ENCODE results near the gene EXOC2.

The EXOC2 gene

DNA sequence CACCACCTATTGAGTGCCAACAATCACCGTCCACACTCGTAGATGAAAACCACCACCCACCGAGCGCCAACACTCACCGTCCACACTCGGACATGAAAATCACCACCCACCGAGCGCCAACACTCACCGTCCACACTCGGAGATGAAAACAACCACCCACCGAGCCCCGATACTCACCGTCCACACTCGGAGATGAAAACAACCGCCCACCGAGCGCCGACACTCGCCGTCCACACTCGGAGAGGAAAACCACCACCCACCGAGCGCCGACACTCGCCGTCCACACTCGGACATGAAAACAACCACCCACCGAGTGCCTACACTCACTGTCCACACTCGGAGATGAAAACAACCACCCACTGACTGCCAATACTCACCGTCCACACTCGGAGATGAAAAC lies 172.1 kb downstream of the EXOC2 start:
- DNase-seq (ENCODE audit: low read depth): no peak

DNA sequence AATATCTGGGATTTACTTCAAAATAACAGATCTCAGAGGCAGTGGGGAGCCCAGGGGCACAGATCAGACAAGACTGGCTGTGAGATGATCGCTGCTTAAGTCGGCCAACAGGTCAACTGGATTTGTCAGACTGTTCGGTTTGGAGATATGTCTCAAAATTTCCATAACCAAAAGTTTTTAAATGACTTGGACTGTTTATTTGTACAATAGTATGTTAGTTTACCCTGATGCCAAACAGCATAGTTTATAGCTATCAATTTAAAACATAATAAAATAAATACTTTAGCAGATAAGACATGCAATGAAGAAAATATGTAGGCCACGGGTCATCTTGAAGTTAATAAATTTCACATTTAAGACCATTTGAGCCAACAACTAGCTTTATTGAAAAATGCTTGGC lies 174.7 kb downstream of the EXOC2 start:
- DNase-seq (ENCODE audit: low read depth): no peak

DNA sequence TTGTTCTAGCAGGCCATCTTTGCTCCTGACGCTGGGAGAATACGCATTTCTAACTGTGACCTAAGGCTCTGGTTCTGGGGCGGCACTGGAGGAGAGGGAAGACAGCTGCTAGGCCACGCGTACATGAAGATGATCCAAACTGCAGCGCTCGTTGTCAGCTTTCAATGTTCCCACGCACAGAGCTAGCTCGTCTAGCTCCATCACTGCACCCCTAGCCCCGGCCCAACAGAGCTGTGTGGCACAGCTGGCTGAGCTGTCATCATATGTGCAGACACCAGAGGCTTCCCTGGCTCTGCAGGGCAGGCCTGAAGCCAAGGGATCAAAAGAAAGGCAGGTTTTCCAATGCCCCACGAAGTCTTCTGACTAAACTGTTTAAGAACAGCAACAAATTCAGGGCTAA lies 176.7 kb downstream of the EXOC2 start:
- DNase-seq (ENCODE audit: low read depth): no peak

DNA sequence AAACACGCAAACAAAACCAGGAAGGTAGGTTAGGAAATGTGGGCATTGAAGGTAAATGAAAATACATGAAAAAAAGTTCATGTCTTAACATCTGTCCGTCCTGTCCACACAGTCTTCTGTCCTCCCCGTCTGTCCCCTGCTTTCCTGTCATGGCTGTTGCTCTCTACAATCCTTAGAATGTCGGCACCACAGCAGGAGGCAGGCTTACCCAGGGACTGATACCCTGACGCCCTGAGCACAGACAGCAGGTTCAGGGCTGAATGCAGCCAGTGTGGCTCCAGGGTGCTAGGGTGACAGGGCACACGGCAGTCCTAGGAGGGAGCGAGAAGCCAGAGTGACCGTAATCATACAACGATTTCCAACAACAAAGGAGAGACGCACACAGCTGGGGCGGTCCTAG lies 177.7 kb downstream of the EXOC2 start:
- no peak for DNase-seq (ENCODE audit: low read depth)

DNA sequence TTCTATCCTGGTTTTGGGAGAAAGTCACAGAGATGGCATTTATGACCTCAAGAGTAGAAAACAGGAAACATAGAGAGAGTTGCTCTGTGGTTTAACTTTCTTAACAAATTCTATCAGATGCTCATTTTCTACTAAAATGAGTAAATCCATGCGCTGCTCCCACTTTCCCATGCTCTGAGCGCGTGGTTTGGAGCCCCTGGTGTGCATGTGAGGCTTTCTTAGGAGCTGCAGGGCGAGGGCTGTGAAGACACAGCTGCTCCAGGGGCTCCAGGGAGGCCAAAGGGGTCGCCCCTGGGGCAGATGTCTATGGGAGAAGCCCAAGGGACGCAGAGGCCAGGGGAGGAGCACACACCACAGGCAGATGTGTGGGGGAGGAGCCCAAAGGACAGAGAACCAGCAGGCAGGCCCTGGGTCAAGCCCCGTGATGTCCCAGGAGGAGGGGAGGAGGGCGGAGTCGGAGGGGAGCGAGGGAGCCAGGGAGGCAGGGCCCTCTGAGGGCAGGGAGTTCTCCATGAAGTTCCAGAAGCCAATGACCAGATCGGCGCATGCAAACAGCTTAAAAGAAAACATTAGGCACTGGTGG lies 178.5 kb downstream of the EXOC2 start:
- DNase-seq (ENCODE audit: low read depth): no peak

DNA sequence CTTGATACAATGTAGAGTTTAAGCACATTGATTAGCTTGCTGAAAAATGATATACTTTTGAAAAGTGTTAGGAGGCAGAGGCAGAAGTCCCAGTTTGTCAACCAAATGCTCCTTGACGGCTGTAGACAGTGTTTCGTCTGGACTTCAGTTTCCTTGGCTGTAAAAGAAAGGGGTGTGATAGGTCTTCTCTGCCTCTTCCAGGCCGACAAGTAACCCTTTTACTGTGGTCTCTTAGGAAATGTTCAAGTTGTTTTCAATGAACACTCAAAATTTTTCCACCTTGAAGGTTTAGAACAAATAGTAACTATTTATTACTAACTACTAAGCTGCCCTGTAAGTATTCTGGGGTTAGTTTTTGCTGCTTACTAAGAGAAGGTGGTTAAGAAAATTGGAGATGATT lies 179.0 kb downstream of the EXOC2 start:
- no peak for DNase-seq (ENCODE audit: low read depth)

DNA sequence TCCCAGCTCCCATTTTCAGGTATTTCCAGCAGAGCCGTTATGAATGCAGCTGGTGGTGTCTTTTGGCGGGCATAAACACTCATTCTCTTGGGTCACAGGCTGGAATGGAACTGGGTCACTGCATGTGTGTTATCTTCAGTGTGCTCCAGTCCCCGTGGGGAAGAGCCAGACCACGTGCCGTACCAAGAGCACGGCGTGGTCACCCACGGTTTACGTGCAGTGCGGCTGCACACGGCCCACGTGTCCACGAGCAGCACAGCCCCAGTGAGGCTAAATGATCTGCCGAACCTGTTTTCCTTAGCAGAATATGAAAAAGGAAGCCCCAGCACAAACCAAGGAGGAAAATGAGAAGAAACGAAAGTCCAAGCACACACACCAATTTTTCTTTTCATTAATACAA lies 179.9 kb downstream of the EXOC2 start:
- DNase-seq (ENCODE audit: low read depth): no peak

DNA sequence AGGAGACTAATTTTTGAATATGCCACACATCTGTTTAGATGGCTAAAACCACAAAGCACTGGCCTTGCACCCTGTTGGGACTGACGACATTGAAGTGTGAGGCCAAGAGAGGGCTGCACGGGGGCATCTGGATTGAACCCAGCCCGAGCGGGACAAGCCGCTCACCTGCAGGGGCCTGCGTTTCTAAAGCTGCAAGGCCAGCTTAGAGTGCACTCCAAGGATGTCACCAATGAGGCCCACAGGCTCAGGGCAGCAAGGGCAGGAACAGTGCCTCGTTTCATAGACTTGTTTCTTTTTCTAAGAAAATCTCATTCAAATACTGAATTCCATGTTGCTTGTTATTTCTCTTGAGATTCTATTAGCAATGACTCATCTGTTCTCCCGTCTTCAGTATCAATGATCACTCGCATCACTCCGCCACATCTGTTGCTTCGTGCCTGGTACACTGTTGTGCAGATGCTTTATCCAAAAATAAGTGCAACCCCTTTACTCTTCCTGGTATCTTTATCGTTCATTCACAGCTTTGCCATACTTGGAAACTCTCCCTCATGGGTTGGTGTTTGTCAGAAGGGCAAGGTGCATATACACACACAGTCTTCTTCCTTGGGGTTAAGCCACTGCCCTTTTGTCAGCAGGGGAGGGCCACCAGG lies 181.3 kb downstream of the EXOC2 start:
- DNase-seq (ENCODE audit: low read depth): no peak

DNA sequence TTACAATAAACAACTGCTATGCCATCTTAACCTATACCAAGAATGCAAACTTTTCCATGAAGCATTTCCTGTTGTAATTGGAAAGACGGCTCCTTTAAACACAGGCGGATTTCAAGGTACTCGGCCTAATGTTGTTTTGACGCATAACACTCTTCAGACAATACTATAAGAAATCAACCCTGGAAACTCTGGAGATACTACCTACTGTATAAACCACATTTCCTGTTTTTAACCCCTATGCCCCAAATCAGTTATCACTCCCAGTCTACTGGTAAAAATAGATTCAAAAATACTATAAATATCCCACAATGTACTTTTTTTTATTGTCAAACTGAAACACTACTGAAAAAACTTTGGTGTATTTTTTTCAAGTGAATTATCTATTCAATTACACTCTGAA lies 183.3 kb downstream of the EXOC2 start:
- no peak for DNase-seq (ENCODE audit: low read depth)

DNA sequence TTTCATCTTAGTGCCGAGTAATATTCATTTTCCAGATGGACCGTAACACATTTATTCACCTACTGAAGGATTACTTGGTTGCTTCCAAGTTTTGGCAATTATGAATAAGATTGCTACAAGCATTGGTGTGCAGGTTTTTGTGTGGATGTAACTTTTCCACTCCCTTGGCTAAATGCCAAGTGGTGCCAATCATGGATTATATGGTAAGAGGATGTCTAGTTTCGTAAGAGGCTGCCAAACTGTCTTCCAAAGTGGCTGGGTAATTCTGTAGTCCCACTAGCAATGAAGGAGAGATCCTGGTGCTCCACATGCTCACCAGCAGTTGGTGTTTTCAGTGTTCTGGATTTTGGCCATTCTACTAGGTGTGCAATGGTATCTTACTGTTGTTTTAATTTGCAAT lies 184.3 kb downstream of the EXOC2 start:
- DNase-seq (ENCODE audit: low read depth): no peak

DNA sequence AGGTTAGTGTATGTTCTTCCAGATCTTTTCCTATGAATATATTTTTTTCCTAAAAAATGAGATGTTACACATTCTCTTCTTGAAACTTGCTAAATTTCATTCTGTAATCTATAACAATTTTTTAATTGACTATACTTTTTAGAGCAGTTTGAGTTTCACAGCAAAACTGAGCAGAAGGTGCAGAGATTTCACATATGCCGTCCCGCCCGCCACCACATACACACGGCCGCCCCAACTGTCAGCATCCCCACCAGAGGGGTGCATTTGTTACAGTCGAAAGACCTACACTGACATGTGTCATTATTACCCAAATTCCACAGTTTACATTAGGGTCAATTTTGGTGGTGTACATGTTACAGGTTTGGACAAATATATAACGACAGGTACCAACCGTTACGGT lies 184.9 kb downstream of the EXOC2 start:
- no peak for DNase-seq (ENCODE audit: low read depth)

DNA sequence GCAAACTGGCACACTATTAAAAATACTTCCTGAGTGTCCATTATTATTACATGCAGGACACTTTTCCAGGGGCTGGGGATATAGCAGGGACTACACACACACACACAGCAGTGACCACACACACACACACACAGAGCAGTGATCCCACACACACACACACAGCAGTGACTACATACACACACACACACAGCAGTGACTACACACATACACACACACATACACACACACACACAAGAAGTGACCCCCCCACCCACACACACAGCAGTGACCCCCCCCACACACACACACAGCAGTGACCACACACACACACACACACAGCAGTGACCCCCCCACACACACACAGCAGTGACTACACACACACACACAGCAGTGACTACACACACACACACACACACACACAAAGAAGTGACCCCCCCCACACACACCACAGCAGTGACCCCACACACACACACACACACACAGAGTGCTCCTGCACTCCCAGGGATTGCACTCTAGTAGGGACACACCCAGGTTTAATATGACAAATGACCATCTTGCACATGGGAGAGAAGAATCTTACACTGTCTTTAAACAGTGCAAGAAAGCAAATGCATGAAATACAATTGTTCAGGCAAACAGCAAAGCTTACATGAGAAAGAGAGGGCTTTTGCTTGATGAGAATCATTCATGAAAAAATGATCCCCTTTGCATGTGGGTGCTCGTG lies 185.9 kb downstream of the EXOC2 start:
- no peak for DNase-seq (ENCODE audit: low read depth)

DNA sequence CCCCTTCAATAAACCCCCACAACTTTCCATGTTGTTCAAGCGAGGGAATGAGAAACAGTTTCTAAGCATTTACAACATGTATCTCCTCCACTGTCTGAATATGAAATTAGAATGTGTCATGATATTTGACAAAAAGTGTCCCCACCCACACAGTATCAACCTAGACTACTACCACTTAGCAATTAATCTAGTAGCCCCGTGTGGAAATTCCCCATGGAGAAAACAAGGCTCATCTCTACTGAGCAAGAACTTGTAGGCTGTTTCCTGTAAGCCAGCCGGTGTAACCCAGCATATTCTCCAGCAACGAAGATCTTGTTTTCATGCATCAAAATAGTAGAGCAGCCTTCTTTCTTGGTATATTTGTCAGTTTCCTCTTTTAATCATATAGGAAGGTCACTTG lies 186.4 kb downstream of the EXOC2 start:
- no peak for DNase-seq (ENCODE audit: low read depth)

DNA sequence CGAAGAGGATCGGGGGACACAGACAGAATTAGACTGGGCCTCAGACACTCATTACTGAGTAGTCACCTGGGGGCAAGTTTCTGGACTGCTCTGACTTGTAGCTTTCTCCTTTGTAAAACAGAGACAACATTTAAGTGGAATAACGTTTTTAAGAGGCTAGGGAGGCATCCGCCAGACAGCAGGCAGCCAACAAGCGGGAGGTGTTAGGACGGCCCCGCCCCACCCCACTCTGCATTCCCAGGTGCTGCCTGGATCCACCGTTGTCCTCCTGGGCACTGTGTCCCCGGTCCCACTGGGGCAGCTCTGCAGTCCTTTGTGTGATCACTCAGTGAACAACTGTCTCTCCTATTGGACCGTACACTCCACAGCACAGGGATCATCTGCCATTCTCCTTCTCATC lies 187.6 kb downstream of the EXOC2 start:
- DNase-seq (ENCODE audit: low read depth): no peak

DNA sequence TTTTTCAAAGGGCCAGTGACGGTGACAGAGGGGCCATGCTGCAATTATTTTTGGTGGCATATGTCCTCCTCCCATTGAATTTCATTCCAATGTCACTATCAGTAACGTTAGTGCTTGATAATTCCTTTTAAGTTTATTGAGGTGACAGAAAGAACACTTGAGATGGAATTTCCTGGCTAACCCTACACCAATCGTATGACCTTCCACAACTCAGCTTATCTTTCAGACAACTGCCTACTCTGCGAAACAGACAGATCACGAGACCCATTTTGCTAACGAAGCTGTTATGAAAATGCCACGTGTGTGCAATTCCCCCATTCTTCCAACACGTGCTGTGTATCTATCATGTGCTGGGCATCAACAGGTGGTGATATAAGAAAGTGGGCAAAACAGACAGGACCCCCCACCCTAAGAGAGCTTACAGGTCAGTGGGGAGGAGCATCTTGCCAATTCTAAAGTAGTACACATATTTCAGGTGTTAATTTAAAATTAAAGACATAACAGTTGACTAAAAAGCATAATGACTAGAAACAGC lies 188.4 kb downstream of the EXOC2 start:
- DNase-seq (ENCODE audit: low read depth): no peak

DNA sequence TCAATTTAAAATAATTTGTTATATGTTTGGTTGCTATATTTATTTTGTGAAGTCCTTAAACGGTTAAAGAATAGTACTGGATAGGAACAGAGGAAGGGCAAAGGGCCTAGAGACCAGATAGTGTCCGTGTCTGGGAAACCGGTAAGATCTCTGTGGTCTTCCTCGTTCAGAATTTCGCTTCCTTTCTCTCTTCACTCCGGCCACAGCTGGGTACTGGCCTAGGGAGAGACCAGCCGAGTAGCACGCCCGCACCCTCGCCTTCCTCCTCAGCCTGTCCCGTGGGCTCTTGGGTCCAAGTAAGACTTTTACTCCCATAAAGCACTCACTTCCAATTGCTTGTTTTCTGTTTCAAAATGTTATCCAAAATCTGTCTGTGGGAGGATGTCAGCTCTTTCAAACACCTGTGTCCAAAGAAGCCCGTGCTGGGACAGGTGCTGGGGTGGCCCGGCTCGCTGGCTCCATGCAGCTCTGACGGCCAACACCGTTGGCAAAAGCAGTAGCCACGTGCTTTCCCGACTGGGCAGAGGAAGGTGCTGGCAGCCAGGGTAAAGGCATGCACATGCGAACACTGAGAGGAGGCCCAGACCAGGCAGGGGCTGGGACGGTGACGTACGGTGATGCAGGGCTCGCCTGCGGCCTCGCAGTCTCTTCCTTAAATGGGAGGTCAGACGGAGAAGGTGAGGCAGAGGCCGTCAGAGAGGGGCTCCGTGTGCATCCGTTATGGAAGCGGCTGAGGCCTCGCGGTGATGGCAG lies 189.2 kb downstream of the EXOC2 start:
- no peak for DNase-seq (ENCODE audit: low read depth)

DNA sequence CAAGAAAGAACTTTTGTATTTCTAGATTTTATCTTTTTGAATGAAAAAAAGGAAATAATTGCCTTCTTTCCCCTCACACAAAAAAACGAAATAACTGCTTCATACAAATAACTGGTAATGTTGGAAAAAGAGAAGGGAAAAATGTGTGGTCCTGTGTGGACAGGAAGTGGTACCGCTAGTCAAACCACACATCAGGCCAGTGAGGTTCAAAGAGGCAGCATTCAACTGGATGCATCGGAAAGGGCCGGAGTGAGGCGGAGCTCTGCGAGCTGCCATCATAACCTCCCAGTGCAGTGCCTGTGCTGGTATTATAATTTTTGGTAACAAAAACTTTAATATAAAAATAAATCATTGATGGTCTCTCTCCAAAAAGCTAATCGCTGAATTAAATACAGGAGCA lies 190.2 kb downstream of the EXOC2 start:
- DNase-seq (ENCODE audit: low read depth): no peak

DNA sequence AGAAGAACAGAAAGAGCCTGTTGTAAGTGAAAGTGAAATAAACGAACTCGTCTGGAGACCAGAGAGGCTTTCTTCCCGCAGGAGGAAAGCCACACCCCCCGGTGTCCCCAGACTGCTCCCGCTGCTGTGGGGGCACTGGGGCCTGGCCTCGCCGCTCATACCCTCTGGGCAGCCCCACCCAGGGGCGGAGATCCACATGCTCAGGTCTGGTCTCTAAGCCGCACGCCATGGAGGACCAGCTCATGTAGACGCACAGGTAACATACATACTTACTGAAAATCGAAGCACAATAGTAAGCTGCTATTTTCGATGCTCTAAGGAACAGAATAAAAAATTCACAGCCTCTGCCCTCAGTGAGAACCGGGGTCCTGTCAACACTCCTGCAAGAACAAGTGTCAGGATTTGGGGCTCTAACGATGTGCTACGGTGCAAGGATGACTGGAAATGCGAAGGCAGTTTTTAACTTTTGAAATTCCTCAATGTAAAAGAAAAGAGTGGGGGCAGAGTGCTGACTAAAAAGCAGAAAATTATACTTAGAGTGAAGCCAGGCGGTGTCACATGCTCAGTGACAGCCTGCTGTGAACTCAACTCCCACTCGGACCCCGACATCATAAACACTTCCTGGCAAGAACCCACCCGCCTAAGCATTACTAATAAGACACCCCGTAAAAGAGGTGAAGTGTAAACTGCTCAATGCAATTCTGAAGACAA lies 190.9 kb downstream of the EXOC2 start:
- peak; percentile 3 for DNase-seq (ENCODE audit: low read depth)

DNA sequence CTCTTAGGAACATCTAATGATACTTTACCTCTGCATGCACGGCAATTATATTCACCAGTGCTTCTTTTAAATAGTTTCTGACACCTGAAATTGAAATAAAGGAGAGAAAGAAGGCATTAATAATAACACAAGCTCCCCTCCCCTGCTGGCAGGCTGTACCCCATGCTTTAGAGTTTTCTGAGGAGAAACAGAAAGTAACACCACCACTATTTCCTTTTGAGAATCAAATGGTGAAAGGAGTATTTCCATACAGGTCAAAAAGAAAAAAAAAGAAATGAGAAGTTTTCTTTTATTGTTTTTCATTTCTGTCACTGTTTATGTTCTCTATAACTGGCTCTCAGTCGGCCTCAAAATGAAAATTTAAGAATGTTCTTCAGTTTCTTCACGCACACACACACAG lies 193.3 kb downstream of the EXOC2 start:
- no peak for DNase-seq (ENCODE audit: low read depth)

DNA sequence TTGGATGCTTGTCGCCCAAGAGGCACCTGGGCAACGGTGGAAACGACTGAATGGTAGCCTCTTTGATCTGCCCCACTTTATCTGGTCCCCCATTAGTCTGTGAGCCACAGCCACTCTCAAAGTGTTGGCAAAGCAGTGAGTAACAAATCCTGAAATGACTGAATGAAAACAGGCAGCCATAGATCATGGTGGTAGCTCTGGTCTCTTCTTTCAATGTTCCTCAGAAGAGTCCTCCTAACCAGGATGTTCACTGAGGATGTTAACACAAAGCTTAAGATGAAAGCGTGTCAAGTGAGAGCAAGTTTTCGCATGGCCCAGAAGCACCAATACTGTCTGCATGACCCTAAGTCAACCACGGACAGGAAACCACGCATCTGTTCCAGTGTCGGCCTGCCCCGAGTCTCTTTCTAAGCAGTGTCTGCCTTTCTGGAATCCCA lies 194.1 kb downstream of the EXOC2 start:
- no peak for DNase-seq (ENCODE audit: low read depth)

DNA sequence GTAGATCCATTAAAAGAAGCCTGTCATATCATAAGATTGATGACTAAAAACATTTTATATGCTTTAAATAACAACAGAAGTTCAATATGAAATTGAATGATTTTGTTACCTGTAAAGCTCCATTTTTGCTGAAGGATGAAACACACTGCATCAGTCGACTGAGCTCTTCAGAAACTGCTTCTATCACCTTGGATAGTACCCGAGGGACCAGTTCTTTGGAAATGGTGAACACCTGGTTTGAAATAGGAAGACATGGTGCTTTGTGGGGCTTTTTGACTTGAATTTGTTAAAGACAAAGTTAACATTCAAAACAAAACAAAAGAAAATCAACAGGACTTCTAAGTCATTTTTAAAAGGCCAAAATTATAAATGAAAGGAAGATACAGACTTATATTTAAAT lies 195.7 kb downstream of the EXOC2 start:
- DNase-seq (ENCODE audit: low read depth): no peak

DNA sequence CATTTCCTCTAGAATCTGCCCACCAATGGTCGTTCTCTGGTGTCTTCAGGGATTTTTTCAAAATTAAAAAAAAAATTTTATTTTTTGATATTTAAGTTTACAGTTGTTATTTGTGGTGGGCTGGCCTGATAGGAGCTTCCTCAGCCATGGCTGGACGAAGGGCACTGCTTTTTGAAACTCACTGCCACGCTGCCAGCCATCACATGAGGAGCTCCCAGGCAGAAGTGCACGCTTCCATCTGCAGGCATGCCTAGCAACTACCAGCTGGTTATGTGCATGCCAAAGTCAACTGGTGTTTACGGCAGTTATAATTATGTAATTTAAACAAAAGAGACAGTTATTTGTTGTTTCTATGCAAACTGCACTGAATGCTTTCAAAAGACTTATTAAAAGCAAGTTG lies 196.3 kb downstream of the EXOC2 start:
- no peak for DNase-seq (ENCODE audit: low read depth)
